Psoas muscle (tissue), 8 donors: ENCODE results near the gene NTRK2. TPM values are rescaled to one million over a fixed set of nuclear protein-coding genes. Genes with fewer than 3 reads are reported as not detected.

Experiments
- ATAC-seq, 4 donors: fragments of 200-7000 bp; cut with Tn5 transposase; one replicate each; pipeline ENCODE4 v1.9.1; 2020; ENCODE audit warnings: moderate library complexity in 3 of 4, mild to moderate bottlenecking in 2 of 4
- DNase-seq, 2 donors: peaks; one replicate each; pipeline ENCODE4 v3.0.0-alpha.2; 2020
- H3K27ac ChIP-seq: fragments of 200-600 bp; one replicate; pipeline ENCODE4 v1.8.0; 2022
- H3K27me3 ChIP-seq, 3 donors: fragments of 200-600 bp in 1 of 3; one replicate each; pipeline versions ENCODE4 v1.6.1 to v1.8.0; 2013 to 2022; ENCODE audit warnings: low read length in 2 of 3, mild to moderate bottlenecking in 2 of 3, moderate library complexity in 1 of 3; ENCODE audit not compliant: insufficient read depth in 3 of 3
- H3K36me3 ChIP-seq, 2 donors: fragments of 200-600 bp in 1 of 2; one replicate each; pipeline versions ENCODE4 v1.6.1 to v1.8.0; 2013 to 2022; ENCODE audit warnings: low read depth in 1 of 2, mild to moderate bottlenecking in 1 of 2, moderate library complexity in 1 of 2; ENCODE audit not compliant: insufficient read depth in 1 of 2
- H3K4me1 ChIP-seq: fragments of 200-600 bp; one replicate; pipeline ENCODE4 v1.8.0; 2022
- H3K4me3 ChIP-seq: fragments of 200-600 bp; one replicate; pipeline ENCODE4 v1.8.0; 2022; ENCODE audit warnings: mild to moderate bottlenecking
- H3K9me3 ChIP-seq: fragments of 200-600 bp; one replicate; pipeline ENCODE4 v1.8.0; 2022
- CTCF ChIP-seq: fragments of 200-600 bp; IDR thresholded peaks from one replicate; pipeline ENCODE4 v1.8.0; 2022; ENCODE audit warnings: antibody characterized with exemption
- WGBS, 3 donors: extraction: QIAGEN DNeasy Blood & Tissue Kit; methylation state at CpG; one replicate each; pipeline versions ENCODE4 v1.1.6 to v1.1.7; 2013; 5-methylcytosine and 5-hydroxymethylcytosine counted together
- intact Hi-C, 2 donors: fragments of 100-400 bp; cut with DNase I; formaldehyde crosslinking; loops; one replicate each; pipeline versions ENCODE4 v1.11.0 to v1.14.2; 2022
- polyA plus RNA-seq, 3 donors: library from polyadenylated mRNA; stranded (reverse); fragments of 200-250 nt; gene quantifications; one replicate each; pipeline ENCODE4 v1.2.3, GENCODE V29; 2013
- total RNA-seq, 4 donors: library from RNA; stranded (reverse); fragmentation: NEBNext Ultra II Directional in 2 of 4; extraction: Animal tissue kit (Norgen Biotek cat#: 25700) in 2 of 4; gene quantifications; one replicate each; pipeline versions ENCODE4 v1.2.1 to v1.2.4, GENCODE V29; 2021 to 2023
- donor health status: healthy with polysubstance abuse.
- donor health status: DM: no; HTN: no; CAD: no; lungs with moderate emphysema.
- donor health status: Bipolar disorder and iron deficiency.
- donor health status: healthy.
- donor health status: DM: yes; HTN: yes; CAD: no.
- donor health status: DM: no; HTN: no; CAD: no.
- donor health status: DM: no; HTN: no; CAD: no.
- donor health status: DM: yes; HTN: yes; CAD: no.

Gene NTRK2
- total and polyA plus RNA-seq, 7 donors, result 0.46 to 3.6 (median 1.4) TPM

- Histone ChIP-seq H3K27ac (no peak overlapping the region), H3K36me3 (no peaks in the 10 kb centered on the region), H3K4me3 (no peak overlapping the region), H3K9me3 (no peaks in the 10 kb centered on the region), H3K27me3 (peaks cover 0 to 3% (median 0%) of the 10 kb centered on the region in 3 donors), H3K4me1 (no peaks in the 10 kb centered on the region)
- intact Hi-C loops, result no loop called here
- no peak for ATAC-seq
- no peak for DNase-seq
- 67 to 69% (median 67%) methylated on average over 5 of the region's 5 CpGs for WGBS, 3 donors
- no peak for TF ChIP-seq CTCF
Measured at GRCh38 chr9:84659313-84659712, 10.2 kb upstream of the NTRK2 start.

GRCh38 chr9:84659773-84660172, 9.8 kb upstream of the NTRK2 start:
- ATAC-seq (no peak), DNase-seq (no peak)
- intact Hi-C loops, result no loop called here
- no peak for TF ChIP-seq CTCF
- H3K27me3 ChIP-seq, result peaks cover 0 to 3% (median 0%) of the 10 kb centered on the region in 3 donors
- no peak overlapping the region for H3K4me3 ChIP-seq
- no peaks in the 10 kb centered on the region for H3K4me1 ChIP-seq
- H3K27ac ChIP-seq, result no peak overlapping the region
- H3K36me3 ChIP-seq, result no peaks in the 10 kb centered on the region
- no peaks in the 10 kb centered on the region for H3K9me3 ChIP-seq
- 70 to 81% (median 73%) methylated on average over 1 of the region's 1 CpG for WGBS, 3 donors

- Histone ChIP-seq H3K9me3 (no peaks in the 10 kb centered on the region), H3K27ac (no peak overlapping the region), H3K36me3 (no peaks in the 10 kb centered on the region), H3K4me3 (peak overlapping the region; percentile 61), H3K4me1 (peaks cover 5% of the 10 kb centered on the region), H3K27me3 (peaks cover 2 to 60% (median 3%) of the 10 kb centered on the region in 3 donors)
- TF ChIP-seq CTCF, result peak; percentile 33
- ATAC-seq (no peak), DNase-seq (no peak)
- intact Hi-C loops, result no loop called here
- 8 to 12% (median 12%) methylated on average over 27 of the region's 27 CpGs for WGBS, 3 donors
Measured at GRCh38 chr9:84667571-84668195, 1.8 kb upstream of the NTRK2 start.

- Histone ChIP-seq H3K9me3 (no peaks in the 10 kb centered on the region), H3K27me3 (peaks cover 2 to 60% (median 3%) of the 10 kb centered on the region in 3 donors), H3K36me3 (no peaks in the 10 kb centered on the region), H3K4me1 (peaks cover 5% of the 10 kb centered on the region), H3K27ac (no peak overlapping the region), H3K4me3 (peak overlapping the region; percentile 61)
- peak; percentile 51 for TF ChIP-seq CTCF
- 0% methylated on average over 72 to 76 of the region's 76 CpGs for WGBS, 3 donors
- intact Hi-C loops, result no loop called here
- ATAC-seq (peak; percentile 77 to 94 (median 88)), DNase-seq (peak; percentile 73 to 74)
Measured at GRCh38 chr9:84668196-84669012, 1.1 kb upstream of the NTRK2 start.
